HepG2 (cell line): ENCODE data around the gene SLC2A6. TPM values are rescaled to one million over a fixed set of nuclear protein-coding genes. Genes with fewer than 3 reads are reported as not detected.
A peak's percentile ranks its signal among the peaks of the same experiment; 100 is the strongest.

Experiments used
- FOXM1 ChIP-seq: sonication (generic); formaldehyde crosslinking; IDR thresholded peaks from 2 replicates; pipeline ENCODE4 v1.5.0; 2020; ENCODE audit warnings: missing genetic modification reagents
- HOXA5 ChIP-seq: sonication (generic); formaldehyde crosslinking; IDR thresholded peaks from 2 replicates; pipeline ENCODE4 v1.4.0; 2020; ENCODE audit warnings: missing genetic modification reagents
- POLR2AphosphoS2 ChIP-seq: IDR thresholded peaks from 2 replicates; pipeline ENCODE4 v1.6.1; 2011; ENCODE audit warnings: low read depth, low read length, improper control_type of control experiment
- RCOR2 ChIP-seq: IDR thresholded peaks from 2 replicates; pipeline ENCODE4 v1.6.1; 2016; ENCODE audit warnings: missing biosample characterization, missing genetic modification reagents
- RERE ChIP-seq: IDR thresholded peaks from 2 replicates; pipeline ENCODE4 v1.6.1; 2016; ENCODE audit warnings: low read depth, missing genetic modification reagents, missing compliant biosample characterization
- ZNF143 ChIP-seq: sonication (generic); formaldehyde crosslinking; IDR thresholded peaks from 2 replicates; pipeline ENCODE4 v1.4.0; 2020; ENCODE audit warnings: missing genetic modification reagents
- polyA plus RNA-seq, 8 experiments: library from polyadenylated mRNA; depleted of rRNA in 3 of 8; stranded (reverse) in 7 of 8; unstranded in 1 of 8; fragments of >200 nt; fragmentation: Illumina TruSeq in 4 of 8; extraction: Trizol in 4 of 8; gene quantifications; 2 replicates each; pipeline versions ENCODE4 v1.2.1 to v1.2.3, GENCODE V29; 2011 to 2016; ENCODE audit warnings: low read depth in 4 of 8, missing spikeins in 1 of 8, mixed read lengths in 1 of 8; ENCODE audit not compliant: insufficient read depth in 1 of 8
- total RNA-seq, 5 experiments: library from RNA; depleted of rRNA; stranded (reverse); fragments of >200 nt; fragmentation: Illumina TruSeq; extraction: Trizol; gene quantifications; 2 replicates each; pipeline ENCODE4 v1.2.3, GENCODE V29; 2016; ENCODE audit warnings: low read depth in 1 of 5
- TF ChIP-seq, protein P1 (sequence below): sonication (generic); formaldehyde crosslinking; IDR thresholded peaks from 2 replicates; pipeline ENCODE4 v1.8.0; 2023; ENCODE audit warnings: mild to moderate bottlenecking, missing genetic modification reagents
- TF ChIP-seq, protein P2 (sequence below): IDR thresholded peaks from 2 replicates; pipeline ENCODE4 v1.6.1; 2016; ENCODE audit warnings: missing biosample characterization, missing genetic modification reagents, low read depth
- TF ChIP-seq, protein P3 (sequence below): sonication (generic); formaldehyde crosslinking; IDR thresholded peaks from 2 replicates; pipeline ENCODE4 v1.8.1; 2023; ENCODE audit warnings: missing genetic modification reagents, mild to moderate bottlenecking, borderline replicate concordance
- TF ChIP-seq, protein P4 (sequence below): sonication (generic); formaldehyde crosslinking; IDR thresholded peaks from 2 replicates; pipeline ENCODE4 v1.4.0; 2020; ENCODE audit warnings: mild to moderate bottlenecking, missing genetic modification reagents, borderline replicate concordance

SLC2A6 gene
- total and polyA plus RNA-seq, 2 of the 13 experiments (the other 11 are each of a cell fraction or from before 2014, with no cell fraction given) = 4.1 to 15.0 TPM

- TF ChIP-seq, protein P1, sequence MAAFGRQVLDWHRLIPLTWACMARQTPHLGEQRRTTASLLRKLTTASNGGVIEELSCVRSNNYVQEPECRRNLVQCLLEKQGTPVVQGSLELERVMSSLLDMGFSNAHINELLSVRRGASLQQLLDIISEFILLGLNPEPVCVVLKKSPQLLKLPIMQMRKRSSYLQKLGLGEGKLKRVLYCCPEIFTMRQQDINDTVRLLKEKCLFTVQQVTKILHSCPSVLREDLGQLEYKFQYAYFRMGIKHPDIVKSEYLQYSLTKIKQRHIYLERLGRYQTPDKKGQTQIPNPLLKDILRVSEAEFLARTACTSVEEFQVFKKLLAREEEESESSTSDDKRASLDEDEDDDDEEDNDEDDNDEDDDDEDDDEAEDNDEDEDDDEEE = no peak
- TF ChIP-seq POLR2AphosphoS2 (no peak), ZNF143 (CRISPR knock-in tag) (no peak), RERE (CRISPR knock-in tag) (no peak), RCOR2 (CRISPR knock-in tag) (no peak), HOXA5 (no peak), FOXM1 (no peak)
- TF ChIP-seq, protein P2, sequence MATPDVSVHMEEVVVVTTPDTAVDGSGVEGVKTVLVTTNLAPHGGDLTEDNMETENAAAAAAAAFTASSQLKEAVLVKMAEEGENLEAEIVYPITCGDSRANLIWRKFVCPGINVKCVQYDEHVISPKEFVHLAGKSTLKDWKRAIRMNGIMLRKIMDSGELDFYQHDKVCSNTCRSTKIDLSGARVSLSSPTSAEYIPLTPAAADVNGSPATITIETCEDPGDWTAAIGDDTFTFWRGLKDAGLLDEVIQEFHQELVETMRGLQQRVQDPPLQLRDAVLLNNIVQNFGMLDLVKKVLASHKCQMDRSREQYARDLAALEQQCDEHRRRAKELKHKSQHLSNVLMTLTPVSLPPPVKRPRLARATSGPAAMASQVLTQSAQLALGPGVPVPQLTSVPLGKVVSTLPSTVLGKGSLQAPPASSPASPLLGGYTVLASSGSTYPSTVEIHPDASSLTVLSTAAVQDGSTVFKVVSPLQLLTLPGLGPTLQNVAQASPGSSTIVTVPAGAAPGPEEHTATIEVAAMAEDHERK (CRISPR knock-in tag) = no peak
- TF ChIP-seq, protein P3, sequence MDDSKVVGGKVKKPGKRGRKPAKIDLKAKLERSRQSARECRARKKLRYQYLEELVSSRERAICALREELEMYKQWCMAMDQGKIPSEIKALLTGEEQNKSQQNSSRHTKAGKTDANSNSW = no peak
- TF ChIP-seq, protein P4, sequence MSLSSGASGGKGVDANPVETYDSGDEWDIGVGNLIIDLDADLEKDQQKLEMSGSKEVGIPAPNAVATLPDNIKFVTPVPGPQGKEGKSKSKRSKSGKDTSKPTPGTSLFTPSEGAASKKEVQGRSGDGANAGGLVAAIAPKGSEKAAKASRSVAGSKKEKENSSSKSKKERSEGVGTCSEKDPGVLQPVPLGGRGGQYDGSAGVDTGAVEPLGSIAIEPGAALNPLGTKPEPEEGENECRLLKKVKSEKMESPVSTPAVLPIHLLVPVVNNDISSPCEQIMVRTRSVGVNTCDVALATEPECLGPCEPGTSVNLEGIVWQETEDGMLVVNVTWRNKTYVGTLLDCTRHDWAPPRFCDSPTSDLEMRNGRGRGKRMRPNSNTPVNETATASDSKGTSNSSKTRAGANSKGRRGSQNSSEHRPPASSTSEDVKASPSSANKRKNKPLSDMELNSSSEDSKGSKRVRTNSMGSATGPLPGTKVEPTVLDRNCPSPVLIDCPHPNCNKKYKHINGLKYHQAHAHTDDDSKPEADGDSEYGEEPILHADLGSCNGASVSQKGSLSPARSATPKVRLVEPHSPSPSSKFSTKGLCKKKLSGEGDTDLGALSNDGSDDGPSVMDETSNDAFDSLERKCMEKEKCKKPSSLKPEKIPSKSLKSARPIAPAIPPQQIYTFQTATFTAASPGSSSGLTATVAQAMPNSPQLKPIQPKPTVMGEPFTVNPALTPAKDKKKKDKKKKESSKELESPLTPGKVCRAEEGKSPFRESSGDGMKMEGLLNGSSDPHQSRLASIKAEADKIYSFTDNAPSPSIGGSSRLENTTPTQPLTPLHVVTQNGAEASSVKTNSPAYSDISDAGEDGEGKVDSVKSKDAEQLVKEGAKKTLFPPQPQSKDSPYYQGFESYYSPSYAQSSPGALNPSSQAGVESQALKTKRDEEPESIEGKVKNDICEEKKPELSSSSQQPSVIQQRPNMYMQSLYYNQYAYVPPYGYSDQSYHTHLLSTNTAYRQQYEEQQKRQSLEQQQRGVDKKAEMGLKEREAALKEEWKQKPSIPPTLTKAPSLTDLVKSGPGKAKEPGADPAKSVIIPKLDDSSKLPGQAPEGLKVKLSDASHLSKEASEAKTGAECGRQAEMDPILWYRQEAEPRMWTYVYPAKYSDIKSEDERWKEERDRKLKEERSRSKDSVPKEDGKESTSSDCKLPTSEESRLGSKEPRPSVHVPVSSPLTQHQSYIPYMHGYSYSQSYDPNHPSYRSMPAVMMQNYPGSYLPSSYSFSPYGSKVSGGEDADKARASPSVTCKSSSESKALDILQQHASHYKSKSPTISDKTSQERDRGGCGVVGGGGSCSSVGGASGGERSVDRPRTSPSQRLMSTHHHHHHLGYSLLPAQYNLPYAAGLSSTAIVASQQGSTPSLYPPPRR (CRISPR knock-in tag) = peak; percentile 37; the same call in 1 of the 2 replicates
Measured at GRCh38 chr9:133421615-133422542, 57.0 kb downstream of the SLC2A6 start, which contains the start of gene ADAMTS13 (continued).
